Measurements from ENCODE around the gene CLDN10. TPM values are rescaled to one million over a fixed set of nuclear protein-coding genes. Genes with fewer than 3 reads are reported as not detected.
"Not testable (repeated sequence)": the region's sequence is repeated elsewhere in the genome, so short reads cannot be mapped to it uniquely, and the experiment has no call there.

Gene CLDN10
- total RNA-seq, 1 donor from 2014 or later = not detected

- Mint-ChIP-seq H3K4me1 (ENCODE audit: unreplicated experiment) (peaks cover 9% of the 10 kb centered on the region), H3K27me3 (ENCODE audit: unreplicated experiment) (peaks cover 30% of the 10 kb centered on the region), H3K27ac (ENCODE audit: unreplicated experiment) (no peak overlapping the region), H3K4me3 (ENCODE audit: unreplicated experiment) (no peak overlapping the region), H3K36me3 (ENCODE audit: unreplicated experiment) (no peaks in the 10 kb centered on the region), H3K9me3 (ENCODE audit: unreplicated experiment) (no peaks in the 10 kb centered on the region)
- DNase-seq (ENCODE audit: extremely low spot score, unreplicated experiment) = no peak
- no peak for TF ChIP-seq CTCF (IDR thresholded peaks at IDR 0.05)
These were observed 11.6 kb downstream of the CLDN10 start for GRCh38 chr13:95564091-95564490.

GRCh38 chr13:95564733-95565291 is 12.3 kb downstream of the CLDN10 start:
- no peaks in the 10 kb centered on the region for H3K36me3 Mint-ChIP-seq (ENCODE audit: unreplicated experiment)
- no peak for TF ChIP-seq CTCF (IDR thresholded peaks at IDR 0.05)
- no peak overlapping the region for H3K27ac Mint-ChIP-seq (ENCODE audit: unreplicated experiment)
- no peak overlapping the region for H3K4me3 Mint-ChIP-seq (ENCODE audit: unreplicated experiment)
- DNase-seq (ENCODE audit: extremely low spot score, unreplicated experiment) = no peak
- peaks cover 9% of the 10 kb centered on the region for H3K4me1 Mint-ChIP-seq (ENCODE audit: unreplicated experiment)
- peaks cover 23% of the 10 kb centered on the region for H3K27me3 Mint-ChIP-seq (ENCODE audit: unreplicated experiment)
- no peaks in the 10 kb centered on the region for H3K9me3 Mint-ChIP-seq (ENCODE audit: unreplicated experiment)

GRCh38 chr13:95565758-95566157 is 13.2 kb downstream of the CLDN10 start:
- not testable (repeated sequence) for H3K27ac Mint-ChIP-seq (ENCODE audit: unreplicated experiment); H3K9me3 Mint-ChIP-seq (ENCODE audit: unreplicated experiment); H3K4me3 Mint-ChIP-seq (ENCODE audit: unreplicated experiment); H3K36me3 Mint-ChIP-seq (ENCODE audit: unreplicated experiment); DNase-seq (ENCODE audit: extremely low spot score, unreplicated experiment); H3K4me1 Mint-ChIP-seq (ENCODE audit: unreplicated experiment)
- H3K27me3 Mint-ChIP-seq (ENCODE audit: unreplicated experiment) = peaks cover 17% of the 10 kb centered on the region

GRCh38 chr13:95568131-95568530 is 15.6 kb downstream of the CLDN10 start:
- TF ChIP-seq CTCF (IDR thresholded peaks at IDR 0.05) = no peak
- H3K27me3 Mint-ChIP-seq (ENCODE audit: unreplicated experiment) = peaks cover 17% of the 10 kb centered on the region
- H3K27ac Mint-ChIP-seq (ENCODE audit: unreplicated experiment) = no peak overlapping the region
- H3K4me3 Mint-ChIP-seq (ENCODE audit: unreplicated experiment) = no peak overlapping the region
- no peaks in the 10 kb centered on the region for H3K9me3 Mint-ChIP-seq (ENCODE audit: unreplicated experiment)
- no peaks in the 10 kb centered on the region for H3K36me3 Mint-ChIP-seq (ENCODE audit: unreplicated experiment)
- DNase-seq (ENCODE audit: extremely low spot score, unreplicated experiment) = no peak
- peaks cover 12% of the 10 kb centered on the region for H3K4me1 Mint-ChIP-seq (ENCODE audit: unreplicated experiment)

DNA sequence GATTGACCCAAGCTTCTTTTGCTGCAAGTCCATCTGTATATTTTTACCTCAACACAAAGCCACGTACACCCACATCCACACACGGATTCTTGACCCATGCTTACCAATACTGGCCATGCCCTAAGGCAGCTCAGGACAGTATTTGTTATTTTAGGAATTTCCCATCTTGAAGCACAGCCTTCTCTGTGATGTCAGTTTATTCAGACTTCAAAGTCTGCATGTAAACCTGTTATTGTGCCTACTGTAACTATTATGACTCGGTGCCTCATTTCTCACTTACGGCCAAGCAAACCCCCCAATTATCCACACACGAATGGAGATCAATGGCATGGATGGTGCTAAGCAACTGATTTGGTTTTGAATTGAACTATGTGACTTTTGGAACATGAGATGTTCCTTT is 17.5 kb downstream of the CLDN10 start:
- TF ChIP-seq CTCF (IDR thresholded peaks at IDR 0.05) = no peak
- DNase-seq (ENCODE audit: extremely low spot score, unreplicated experiment) = no peak
- Mint-ChIP-seq H3K4me1 (ENCODE audit: unreplicated experiment) (peaks cover 6% of the 10 kb centered on the region), H3K27me3 (ENCODE audit: unreplicated experiment) (peaks cover 15% of the 10 kb centered on the region), H3K36me3 (ENCODE audit: unreplicated experiment) (peaks cover 5% of the 10 kb centered on the region), H3K27ac (ENCODE audit: unreplicated experiment) (no peak overlapping the region), H3K4me3 (ENCODE audit: unreplicated experiment) (no peak overlapping the region), H3K9me3 (ENCODE audit: unreplicated experiment) (no peaks in the 10 kb centered on the region)

GRCh38 chr13:95571941-95572340 is 19.4 kb downstream of the CLDN10 start:
- Mint-ChIP-seq H3K9me3 (ENCODE audit: unreplicated experiment) (no peaks in the 10 kb centered on the region), H3K27ac (ENCODE audit: unreplicated experiment) (no peak overlapping the region), H3K27me3 (ENCODE audit: unreplicated experiment) (peaks cover 15% of the 10 kb centered on the region), H3K4me1 (ENCODE audit: unreplicated experiment) (peaks cover 4% of the 10 kb centered on the region), H3K4me3 (ENCODE audit: unreplicated experiment) (no peak overlapping the region), H3K36me3 (ENCODE audit: unreplicated experiment) (peaks cover 10% of the 10 kb centered on the region)
- no peak for TF ChIP-seq CTCF (IDR thresholded peaks at IDR 0.05)
- no peak for DNase-seq (ENCODE audit: extremely low spot score, unreplicated experiment)
